RWPE1 (cell line): ENCODE data around the gene PML.

Experiments used
- CTCF ChIA-PET: fragments of 350-600 bp; sonication (Branson Sonifier 250); formaldehyde crosslinking; extraction: SDS; loops from one replicate; lab custom pipeline; 2021; lab: Yijun Ruan, JAX
- POLR2A ChIA-PET: fragments of 400-600 bp; formaldehyde crosslinking; extraction: SDS; loops from one replicate; lab custom pipeline; 2020; ENCODE audit warnings: antibody characterized with exemption; ENCODE audit not compliant: low non-redundant PET; lab: Yijun Ruan, JAX
- DNase-seq: peaks from one replicate; pipeline ENCODE4 v3.0.0; 2012; ENCODE audit warnings: low spot score
- H3K27ac ChIP-seq: fragments of 450-650 bp; 2 replicates; pipeline ENCODE4 v1.5.1; 2017
- CTCF ChIP-seq: fragments of 450-650 bp; conservative IDR thresholded peaks from 2 replicates; pipeline ENCODE4 v1.5.1; 2017; ENCODE audit warnings: low read depth, mild to moderate bottlenecking

Gene PML

GRCh38 chr15:74011610-74012009 is 17.1 kb downstream of the PML start:
- CTCF ChIA-PET, result no interaction called here

GRCh38 chr15:74013374-74013894 is 18.9 kb downstream of the PML start:
- no peak overlapping the region for H3K27ac ChIP-seq
- ChIA-PET POLR2A (no interaction called here), CTCF (no interaction called here)
- no peak for TF ChIP-seq CTCF
- DNase-seq, result no peak

More at GRCh38 chr15:74011610-74012009, 17.1 kb downstream of the PML start:
- H3K27ac ChIP-seq, result peak overlapping the region; percentile 33; the same call in 1 of the 2 replicates
- no peak for TF ChIP-seq CTCF
- DNase-seq, result no peak
- POLR2A ChIA-PET, result no interaction called here

- ChIA-PET CTCF (no interaction called here), POLR2A (no interaction called here)
- TF ChIP-seq CTCF, result no peak
- no peak for DNase-seq
- no peak overlapping the region for H3K27ac ChIP-seq
Measured at GRCh38 chr15:74019734-74020133, 25.2 kb downstream of the PML start.

- ChIA-PET POLR2A (no interaction called here), CTCF (no interaction called here)
- TF ChIP-seq CTCF, result no peak
- no peak for DNase-seq
- H3K27ac ChIP-seq, result no peak overlapping the region
Measured at GRCh38 chr15:74022706-74023470, 28.4 kb downstream of the PML start.

- no peak overlapping the region for H3K27ac ChIP-seq
- ChIA-PET CTCF (interaction anchor here (0.7 to 1.0 kb wide), 2 partner anchors 25 to 52 kb away, joined by 3 read pairs; no protein-coding TSS in a partner anchor), POLR2A (no interaction called here)
- no peak for TF ChIP-seq CTCF
- DNase-seq, result no peak
Measured at GRCh38 chr15:74024687-74025086, 30.2 kb downstream of the PML start.

GRCh38 chr15:74025436-74025835 is 30.9 kb downstream of the PML start:
- DNase-seq, result no peak
- no peak overlapping the region for H3K27ac ChIP-seq
- ChIA-PET POLR2A (no interaction called here), CTCF (no interaction called here)
- no peak for TF ChIP-seq CTCF
